ENCODE data around the gene NCF4. TPM values are rescaled to one million over a fixed set of nuclear protein-coding genes. Genes with fewer than 3 reads are reported as not detected.

The NCF4 gene
- total RNA-seq, 1 experiment from 2014 or later, result not detected

DNA sequence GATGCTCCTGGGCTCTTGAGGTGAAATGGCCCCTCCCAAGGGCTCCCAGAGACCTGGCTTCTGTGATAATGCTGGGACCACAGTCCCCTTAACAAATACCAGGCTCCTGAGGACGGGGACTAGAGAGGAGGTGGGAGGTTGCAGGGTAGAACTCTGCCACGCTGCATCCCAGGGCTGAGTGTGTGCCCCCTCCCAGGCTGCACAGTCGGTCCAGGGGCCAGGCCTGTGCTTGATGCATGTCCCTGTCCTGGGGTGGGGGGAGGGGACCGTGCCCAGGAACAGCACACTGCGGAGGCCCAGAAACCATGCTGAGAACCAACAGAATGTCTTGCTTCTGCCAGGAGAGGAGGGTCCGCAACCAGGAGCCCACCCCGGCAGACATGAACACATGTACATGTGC lies 61.9 kb downstream of the NCF4 start:
- TF ChIP-seq, protein P1, sequence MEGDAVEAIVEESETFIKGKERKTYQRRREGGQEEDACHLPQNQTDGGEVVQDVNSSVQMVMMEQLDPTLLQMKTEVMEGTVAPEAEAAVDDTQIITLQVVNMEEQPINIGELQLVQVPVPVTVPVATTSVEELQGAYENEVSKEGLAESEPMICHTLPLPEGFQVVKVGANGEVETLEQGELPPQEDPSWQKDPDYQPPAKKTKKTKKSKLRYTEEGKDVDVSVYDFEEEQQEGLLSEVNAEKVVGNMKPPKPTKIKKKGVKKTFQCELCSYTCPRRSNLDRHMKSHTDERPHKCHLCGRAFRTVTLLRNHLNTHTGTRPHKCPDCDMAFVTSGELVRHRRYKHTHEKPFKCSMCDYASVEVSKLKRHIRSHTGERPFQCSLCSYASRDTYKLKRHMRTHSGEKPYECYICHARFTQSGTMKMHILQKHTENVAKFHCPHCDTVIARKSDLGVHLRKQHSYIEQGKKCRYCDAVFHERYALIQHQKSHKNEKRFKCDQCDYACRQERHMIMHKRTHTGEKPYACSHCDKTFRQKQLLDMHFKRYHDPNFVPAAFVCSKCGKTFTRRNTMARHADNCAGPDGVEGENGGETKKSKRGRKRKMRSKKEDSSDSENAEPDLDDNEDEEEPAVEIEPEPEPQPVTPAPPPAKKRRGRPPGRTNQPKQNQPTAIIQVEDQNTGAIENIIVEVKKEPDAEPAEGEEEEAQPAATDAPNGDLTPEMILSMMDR (conservative IDR thresholded peaks at IDR 0.05; ENCODE audit: low read depth, low read length), result no peak
- TF ChIP-seq EZH2 (IDR thresholded peaks at IDR 0.05; ENCODE audit: borderline replicate concordance, low read depth, low read length, poor library complexity, severe bottlenecking), result no peak
- H3K4me3 ChIP-seq (ENCODE audit: low read depth, low read length, poor library complexity, severe bottlenecking), result no peak overlapping the region
- H3K27ac ChIP-seq (ENCODE audit: low read depth, low read length, poor library complexity, severe bottlenecking), result no peak overlapping the region
- intact Hi-C loops (cut with micrococcal nuclease; ENCODE audit: unreplicated experiment), result no loop called here
- H3K4me1 ChIP-seq (ENCODE audit: insufficient read depth, low read length, poor library complexity, severe bottlenecking), result no peaks in the 10 kb centered on the region
- DNase-seq (ENCODE audit: low spot score), result no peak
- H3K27me3 ChIP-seq (replicated peaks; ENCODE audit: insufficient read depth, low read depth, low read length, poor library complexity), result peaks cover 10% of the 10 kb centered on the region
- POLR2A ChIA-PET (ENCODE audit: low non-redundant PET), result no interaction called here
- no peaks in the 10 kb centered on the region for H3K36me3 ChIP-seq (ENCODE audit: insufficient read depth, low read length, poor library complexity, severe bottlenecking)
- no TSS peak for BruUV-seq (replicated peaks)
- CTCF ChIA-PET, result no interaction called here
- H3K9me3 ChIP-seq (ENCODE audit: low read depth, low read length, poor library complexity, severe bottlenecking), result no peaks in the 10 kb centered on the region

DNA sequence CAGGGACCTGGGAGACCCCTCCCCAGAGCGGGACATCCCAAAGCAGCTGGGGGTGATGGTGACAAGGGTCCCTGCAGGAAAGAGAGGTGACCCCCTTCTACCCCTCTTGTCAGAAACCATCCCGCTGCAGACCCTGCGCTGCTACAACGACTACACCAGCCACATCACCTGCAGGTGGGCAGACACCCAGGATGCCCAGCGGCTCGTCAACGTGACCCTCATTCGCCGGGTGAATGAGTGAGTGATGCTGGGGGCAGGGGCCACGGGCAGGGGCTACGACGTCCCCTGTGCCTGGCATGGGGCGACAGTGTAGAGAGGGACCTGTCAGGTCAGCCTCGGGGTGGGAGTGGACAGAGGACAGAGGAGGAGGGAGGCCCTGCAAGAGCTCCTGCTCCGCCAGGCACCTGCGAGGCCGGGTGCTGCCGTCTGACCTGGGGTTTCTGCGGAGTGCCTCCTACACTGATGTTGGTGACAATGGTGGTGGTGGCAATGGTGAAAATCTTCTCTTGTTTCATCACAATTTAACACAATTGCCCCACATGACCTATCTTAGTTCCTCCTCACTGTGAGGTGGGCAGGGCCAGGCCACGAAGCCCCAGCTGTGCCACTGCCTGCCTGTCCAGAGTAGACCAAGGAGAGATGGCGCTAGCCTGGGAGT lies 62.5 kb downstream of the NCF4 start:
- no peaks in the 10 kb centered on the region for H3K36me3 ChIP-seq (ENCODE audit: insufficient read depth, low read length, poor library complexity, severe bottlenecking)
- DNase-seq (ENCODE audit: low spot score), result no peak
- POLR2A ChIA-PET (ENCODE audit: low non-redundant PET), result no interaction called here
- peaks cover 11% of the 10 kb centered on the region for H3K27me3 ChIP-seq (replicated peaks; ENCODE audit: insufficient read depth, low read depth, low read length, poor library complexity)
- no peak overlapping the region for H3K27ac ChIP-seq (ENCODE audit: low read depth, low read length, poor library complexity, severe bottlenecking)
- CTCF ChIA-PET, result no interaction called here
- BruUV-seq (replicated peaks), result no TSS peak
- H3K9me3 ChIP-seq (ENCODE audit: low read depth, low read length, poor library complexity, severe bottlenecking), result no peaks in the 10 kb centered on the region
- TF ChIP-seq, protein P1 (conservative IDR thresholded peaks at IDR 0.05; ENCODE audit: low read depth, low read length), result no peak
- no peak for TF ChIP-seq EZH2 (IDR thresholded peaks at IDR 0.05; ENCODE audit: borderline replicate concordance, low read depth, low read length, poor library complexity, severe bottlenecking)
- H3K4me1 ChIP-seq (ENCODE audit: insufficient read depth, low read length, poor library complexity, severe bottlenecking), result no peaks in the 10 kb centered on the region
- H3K4me3 ChIP-seq (ENCODE audit: low read depth, low read length, poor library complexity, severe bottlenecking), result no peak overlapping the region
- intact Hi-C loops (cut with micrococcal nuclease; ENCODE audit: unreplicated experiment), result no loop called here

DNA sequence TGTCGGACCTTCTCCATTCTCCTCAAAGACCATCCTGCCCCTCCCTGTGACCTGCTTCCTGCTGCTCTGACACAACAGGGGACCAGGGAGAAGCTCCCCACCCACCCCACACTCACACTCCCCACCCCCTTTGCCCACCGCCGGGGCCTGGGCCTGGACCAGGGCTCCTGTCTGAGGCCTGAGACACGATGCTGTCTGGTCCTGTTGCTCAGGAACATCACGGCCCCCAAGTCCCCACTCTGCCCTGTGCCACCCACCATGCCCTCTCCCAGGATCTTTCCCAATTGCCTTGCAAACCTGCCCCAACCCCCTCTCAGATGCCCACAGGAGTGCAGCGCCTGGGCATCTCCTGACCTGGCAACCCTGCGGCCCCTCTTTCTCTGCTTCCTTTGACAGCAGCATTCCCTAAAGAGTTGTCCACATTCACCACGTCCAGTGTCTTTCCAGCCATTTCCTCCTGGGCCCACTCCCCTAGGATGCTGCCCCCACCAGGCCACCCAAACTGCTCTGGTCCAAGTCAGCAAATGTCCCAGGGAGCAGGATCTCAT lies 63.4 kb downstream of the NCF4 start:
- ChIA-PET POLR2A (ENCODE audit: low non-redundant PET) (interaction anchor here (0.6 kb wide), 2 partner anchors 232 to 399 kb away, joined by 3 to 22 read pairs; no protein-coding TSS in a partner anchor), CTCF (interaction anchor here (0.6 kb wide), 1 partner anchor 53 kb away, joined by 4 read pairs; no protein-coding TSS in a partner anchor)
- Histone ChIP-seq H3K9me3 (ENCODE audit: low read depth, low read length, poor library complexity, severe bottlenecking) (no peaks in the 10 kb centered on the region), H3K36me3 (ENCODE audit: insufficient read depth, low read length, poor library complexity, severe bottlenecking) (no peaks in the 10 kb centered on the region), H3K4me1 (ENCODE audit: insufficient read depth, low read length, poor library complexity, severe bottlenecking) (no peaks in the 10 kb centered on the region), H3K4me3 (ENCODE audit: low read depth, low read length, poor library complexity, severe bottlenecking) (no peak overlapping the region), H3K27me3 (replicated peaks; ENCODE audit: insufficient read depth, low read depth, low read length, poor library complexity) (peaks cover 17% of the 10 kb centered on the region), H3K27ac (ENCODE audit: low read depth, low read length, poor library complexity, severe bottlenecking) (no peak overlapping the region)
- DNase-seq (ENCODE audit: low spot score), result no peak
- intact Hi-C loops (cut with micrococcal nuclease; ENCODE audit: unreplicated experiment), result no loop called here
- no TSS peak for BruUV-seq (replicated peaks)
- TF ChIP-seq EZH2 (IDR thresholded peaks at IDR 0.05; ENCODE audit: borderline replicate concordance, low read depth, low read length, poor library complexity, severe bottlenecking), result no peak
